Coronary artery (tissue), 2 donors: ENCODE measurements around the gene AMN1.
"Not testable (repeated sequence)": the region's sequence is repeated elsewhere in the genome, so short reads cannot be mapped to it uniquely, and the experiment has no call there.

Source experiments
- DNase-seq: peaks from one replicate; pipeline ENCODE4 v3.0.0-alpha.2; 2017; ENCODE audit warnings: low spot score
- H3K27ac ChIP-seq, 2 donors: fragments of 200-600 bp; sonication (generic); one replicate each; pipeline ENCODE4 v1.5.1; 2016 to 2019
- H3K4me3 ChIP-seq: fragments of 200-600 bp; sonication (generic); 2 replicates; pipeline ENCODE4 v1.5.1; 2016; ENCODE audit warnings: mild to moderate bottlenecking, moderate library complexity
- CTCF ChIP-seq: fragments of 200-600 bp; sonication (generic); IDR thresholded peaks from one replicate; pipeline ENCODE4 v1.5.1; 2019; ENCODE audit warnings: antibody characterized with exemption

AMN1 gene

DNA sequence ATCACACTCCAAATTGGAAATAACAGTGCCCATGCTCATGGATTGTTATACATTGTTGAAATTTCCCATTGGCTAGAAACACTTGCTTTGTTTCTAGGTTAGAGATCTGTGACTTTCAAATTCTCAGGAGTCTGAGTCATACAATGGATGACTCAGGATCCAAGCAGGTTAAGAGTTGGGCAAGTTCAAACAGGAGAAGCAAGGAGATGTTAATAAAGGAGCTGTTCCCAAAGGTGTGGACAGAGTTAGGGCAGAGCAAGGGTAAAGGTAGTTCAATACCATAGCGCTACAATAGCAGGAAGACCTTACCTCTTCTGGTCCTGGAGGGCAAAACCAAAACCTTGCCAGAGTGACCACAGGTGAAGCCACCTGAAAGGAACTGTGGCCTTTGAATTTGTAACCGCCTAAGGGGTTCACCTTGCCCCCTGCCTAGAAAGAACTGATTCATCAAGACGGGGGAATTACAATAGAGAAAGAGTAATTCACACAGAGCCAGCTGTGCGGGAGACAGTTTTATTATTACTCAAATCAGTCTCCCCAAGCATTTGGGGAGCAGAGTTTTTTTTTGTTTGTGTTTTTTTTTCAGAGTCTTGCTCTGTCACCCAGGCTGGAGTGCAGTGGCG lies 4.2 kb upstream of the AMN1 start:
- Histone ChIP-seq H3K27ac (peak overlapping the region; percentile 80 to 90), H3K4me3 (no peak overlapping the region)
- DNase-seq: no peak
- TF ChIP-seq CTCF: no peak

GRCh38 chr12:31731203-31731602 lies 2.4 kb upstream of the AMN1 start:
- Histone ChIP-seq H3K27ac (peak overlapping the region; percentile 80 to 90), H3K4me3 (peak overlapping the region; percentile 45)
- not testable (repeated sequence) for DNase-seq

DNA sequence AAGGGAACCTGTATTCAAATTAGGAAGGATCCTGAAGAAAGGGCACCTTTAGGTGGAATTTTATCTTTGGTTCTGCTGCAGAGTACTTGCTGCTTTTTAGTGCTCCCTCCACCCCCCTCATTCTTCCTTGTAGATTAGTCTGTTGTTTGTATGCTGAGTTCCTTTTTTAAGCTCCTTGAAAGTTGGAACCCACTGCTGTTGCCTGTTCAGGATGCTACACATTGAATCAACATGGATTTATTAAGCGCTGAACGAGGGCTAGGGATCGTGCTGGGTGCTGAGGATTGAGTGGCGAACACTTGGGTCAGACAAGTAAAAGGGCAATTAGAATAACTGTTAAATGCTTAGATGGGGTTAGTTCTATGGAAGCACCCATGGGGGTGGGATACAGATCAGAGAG lies 884 bp upstream of the AMN1 start:
- no peak for TF ChIP-seq CTCF
- Histone ChIP-seq H3K4me3 (peak overlapping the region; percentile 82), H3K27ac (peak overlapping the region; percentile 87 to 97)
- no peak for DNase-seq

GRCh38 chr12:31728289-31728916 lies 418 bp downstream of the AMN1 start:
- no peak for DNase-seq
- H3K27ac ChIP-seq: peak overlapping the region; percentile 87 to 97
- no peak for TF ChIP-seq CTCF
- peak overlapping the region; percentile 82 for H3K4me3 ChIP-seq

GRCh38 chr12:31727192-31727591 lies 1.6 kb downstream of the AMN1 start:
- Histone ChIP-seq H3K27ac (no peak overlapping the region), H3K4me3 (no peak overlapping the region)
- no peak for DNase-seq
- no peak for TF ChIP-seq CTCF

GRCh38 chr12:31726575-31726974 lies 2.2 kb downstream of the AMN1 start:
- TF ChIP-seq CTCF: no peak
- Histone ChIP-seq H3K27ac (no peak overlapping the region), H3K4me3 (no peak overlapping the region)
- no peak for DNase-seq

- no peak for DNase-seq
- Histone ChIP-seq H3K27ac (no peak overlapping the region), H3K4me3 (no peak overlapping the region)
- no peak for TF ChIP-seq CTCF
Observed at GRCh38 chr12:31724557-31724956, 4.3 kb downstream of the AMN1 start.
